PFSK-1 (cell line): ENCODE data around the gene NARF.

Experiments used
- FOXP2 ChIP-seq: optimal IDR thresholded peaks from 2 replicates; pipeline ENCODE3; 2011; ENCODE audit warnings: borderline replicate concordance, control low read depth, inconsistent platforms; ENCODE audit not compliant: insufficient read depth; ENCODE audit errors: extremely low read length, extremely low read depth
- POLR2AphosphoS5 ChIP-seq: IDR thresholded peaks from 2 replicates; pipeline ENCODE4 v1.6.1; 2012; ENCODE audit warnings: low read depth, mild to moderate bottlenecking, control low read depth, low read length, moderate library complexity
- SIN3A ChIP-seq: IDR thresholded peaks from 2 replicates; pipeline ENCODE4 v1.6.1; 2012; ENCODE audit warnings: mild to moderate bottlenecking, low read length, moderate library complexity, borderline replicate concordance; ENCODE audit not compliant: insufficient read depth
- TAF1 ChIP-seq: IDR thresholded peaks from 2 replicates; pipeline ENCODE4 v1.6.1; 2012; ENCODE audit warnings: low read length, control low read depth, borderline replicate concordance; ENCODE audit not compliant: insufficient read depth
- TF ChIP-seq, protein P1 (sequence below), 2 experiments: IDR thresholded peaks; 2 replicates each; pipeline versions ENCODE4 v1.6.1 to v1.8.0; 2011 to 2012; ENCODE audit warnings: low read depth in 2 of 2, low read length in 2 of 2, control low read depth in 1 of 2, inconsistent platforms in 1 of 2, mild to moderate bottlenecking in 1 of 2, moderate library complexity in 1 of 2; ENCODE audit not compliant: insufficient read depth in 1 of 2

The NARF gene

DNA sequence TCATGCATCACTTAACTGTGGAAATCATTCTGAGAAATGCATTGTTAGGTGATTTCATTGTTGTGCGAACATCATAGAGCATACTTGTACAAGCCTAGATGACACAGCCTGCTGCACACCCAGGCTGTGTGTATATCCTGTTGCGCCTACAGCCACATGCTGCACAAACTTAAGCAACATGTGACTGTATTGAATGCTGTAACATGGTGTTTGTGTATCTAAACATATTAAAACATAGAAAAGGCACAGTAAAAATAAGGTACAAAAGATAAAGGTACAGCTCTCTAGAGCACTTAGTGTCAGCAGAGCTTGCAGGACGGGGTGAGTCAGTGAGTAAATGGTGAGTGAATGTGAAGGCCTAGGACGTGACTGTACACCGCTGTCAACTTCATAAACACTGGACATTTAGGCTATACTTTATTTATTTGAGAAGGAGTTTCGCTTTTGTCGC lies 72.9 kb downstream of the NARF start:
- TF ChIP-seq, protein P1, sequence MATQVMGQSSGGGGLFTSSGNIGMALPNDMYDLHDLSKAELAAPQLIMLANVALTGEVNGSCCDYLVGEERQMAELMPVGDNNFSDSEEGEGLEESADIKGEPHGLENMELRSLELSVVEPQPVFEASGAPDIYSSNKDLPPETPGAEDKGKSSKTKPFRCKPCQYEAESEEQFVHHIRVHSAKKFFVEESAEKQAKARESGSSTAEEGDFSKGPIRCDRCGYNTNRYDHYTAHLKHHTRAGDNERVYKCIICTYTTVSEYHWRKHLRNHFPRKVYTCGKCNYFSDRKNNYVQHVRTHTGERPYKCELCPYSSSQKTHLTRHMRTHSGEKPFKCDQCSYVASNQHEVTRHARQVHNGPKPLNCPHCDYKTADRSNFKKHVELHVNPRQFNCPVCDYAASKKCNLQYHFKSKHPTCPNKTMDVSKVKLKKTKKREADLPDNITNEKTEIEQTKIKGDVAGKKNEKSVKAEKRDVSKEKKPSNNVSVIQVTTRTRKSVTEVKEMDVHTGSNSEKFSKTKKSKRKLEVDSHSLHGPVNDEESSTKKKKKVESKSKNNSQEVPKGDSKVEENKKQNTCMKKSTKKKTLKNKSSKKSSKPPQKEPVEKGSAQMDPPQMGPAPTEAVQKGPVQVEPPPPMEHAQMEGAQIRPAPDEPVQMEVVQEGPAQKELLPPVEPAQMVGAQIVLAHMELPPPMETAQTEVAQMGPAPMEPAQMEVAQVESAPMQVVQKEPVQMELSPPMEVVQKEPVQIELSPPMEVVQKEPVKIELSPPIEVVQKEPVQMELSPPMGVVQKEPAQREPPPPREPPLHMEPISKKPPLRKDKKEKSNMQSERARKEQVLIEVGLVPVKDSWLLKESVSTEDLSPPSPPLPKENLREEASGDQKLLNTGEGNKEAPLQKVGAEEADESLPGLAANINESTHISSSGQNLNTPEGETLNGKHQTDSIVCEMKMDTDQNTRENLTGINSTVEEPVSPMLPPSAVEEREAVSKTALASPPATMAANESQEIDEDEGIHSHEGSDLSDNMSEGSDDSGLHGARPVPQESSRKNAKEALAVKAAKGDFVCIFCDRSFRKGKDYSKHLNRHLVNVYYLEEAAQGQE (IDR thresholded peaks at IDR 0.05; ENCODE audit: insufficient read depth in 1 of 2, low read depth in 2 of 2, low read length in 2 of 2): no peak
- TF ChIP-seq TAF1 (no peak), SIN3A (no peak), POLR2AphosphoS5 (no peak), FOXP2 (no peak)

GRCh38 chr17:82534401-82534812 lies 75.9 kb downstream of the NARF start:
- TF ChIP-seq SIN3A (no peak), TAF1 (no peak), POLR2AphosphoS5 (no peak), FOXP2 (no peak)
- TF ChIP-seq, protein P1 (IDR thresholded peaks at IDR 0.05; ENCODE audit: insufficient read depth in 1 of 2, low read depth in 2 of 2, low read length in 2 of 2): no peak

DNA sequence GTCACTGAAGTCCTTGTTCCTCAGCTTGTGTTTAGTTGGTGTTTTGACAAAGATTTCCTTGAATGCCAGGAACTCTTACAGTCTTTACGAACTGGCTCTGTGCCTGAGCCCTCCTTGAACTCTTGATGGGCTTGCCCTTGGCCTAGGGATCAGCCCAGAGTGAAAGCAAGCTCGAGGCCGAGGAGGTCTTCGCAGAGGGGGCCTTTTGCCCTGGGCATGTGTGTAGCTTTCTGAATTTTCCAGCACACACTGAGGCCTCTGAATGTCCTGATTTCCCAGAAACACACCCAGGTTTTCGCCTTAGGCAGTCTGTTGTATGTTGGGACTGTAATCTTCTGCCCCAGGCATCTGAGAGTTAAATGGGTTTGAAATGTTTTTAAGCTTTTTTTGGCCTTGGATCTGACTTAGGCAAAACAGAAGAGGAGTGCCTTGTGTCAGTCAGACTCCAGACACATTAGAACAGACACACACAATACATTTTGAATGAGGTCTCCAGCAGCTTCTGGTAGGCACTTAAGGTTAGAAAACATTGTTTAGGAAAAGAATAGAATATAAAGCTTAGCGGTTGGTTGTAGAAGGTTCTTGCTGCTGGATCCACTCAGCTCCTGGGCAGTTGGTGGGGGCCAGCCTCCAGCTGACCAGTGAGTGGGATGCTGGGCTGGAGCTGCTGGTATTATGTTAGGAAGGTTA lies 78.1 kb downstream of the NARF start:
- no peak for TF ChIP-seq TAF1
- TF ChIP-seq POLR2AphosphoS5: no peak
- no peak for TF ChIP-seq FOXP2
- TF ChIP-seq, protein P1 (IDR thresholded peaks at IDR 0.05; ENCODE audit: insufficient read depth in 1 of 2, low read depth in 2 of 2, low read length in 2 of 2): no peak
- no peak for TF ChIP-seq SIN3A
